Limb (tissue), 2 donors: ENCODE data around the gene MIEF2.
"Not testable (repeated sequence)": the region's sequence is repeated elsewhere in the genome, so short reads cannot be mapped to it uniquely, and the experiment has no call there.

Experiments
- DNase-seq, 2 donors: peaks; one replicate each; pipeline ENCODE4 v3.0.0-alpha.2; 2016; ENCODE audit errors: extremely low spot score in 2 of 2

Gene MIEF2, protein sequence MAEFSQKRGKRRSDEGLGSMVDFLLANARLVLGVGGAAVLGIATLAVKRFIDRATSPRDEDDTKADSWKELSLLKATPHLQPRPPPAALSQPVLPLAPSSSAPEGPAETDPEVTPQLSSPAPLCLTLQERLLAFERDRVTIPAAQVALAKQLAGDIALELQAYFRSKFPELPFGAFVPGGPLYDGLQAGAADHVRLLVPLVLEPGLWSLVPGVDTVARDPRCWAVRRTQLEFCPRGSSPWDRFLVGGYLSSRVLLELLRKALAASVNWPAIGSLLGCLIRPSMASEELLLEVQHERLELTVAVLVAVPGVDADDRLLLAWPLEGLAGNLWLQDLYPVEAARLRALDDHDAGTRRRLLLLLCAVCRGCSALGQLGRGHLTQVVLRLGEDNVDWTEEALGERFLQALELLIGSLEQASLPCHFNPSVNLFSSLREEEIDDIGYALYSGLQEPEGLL

DNA sequence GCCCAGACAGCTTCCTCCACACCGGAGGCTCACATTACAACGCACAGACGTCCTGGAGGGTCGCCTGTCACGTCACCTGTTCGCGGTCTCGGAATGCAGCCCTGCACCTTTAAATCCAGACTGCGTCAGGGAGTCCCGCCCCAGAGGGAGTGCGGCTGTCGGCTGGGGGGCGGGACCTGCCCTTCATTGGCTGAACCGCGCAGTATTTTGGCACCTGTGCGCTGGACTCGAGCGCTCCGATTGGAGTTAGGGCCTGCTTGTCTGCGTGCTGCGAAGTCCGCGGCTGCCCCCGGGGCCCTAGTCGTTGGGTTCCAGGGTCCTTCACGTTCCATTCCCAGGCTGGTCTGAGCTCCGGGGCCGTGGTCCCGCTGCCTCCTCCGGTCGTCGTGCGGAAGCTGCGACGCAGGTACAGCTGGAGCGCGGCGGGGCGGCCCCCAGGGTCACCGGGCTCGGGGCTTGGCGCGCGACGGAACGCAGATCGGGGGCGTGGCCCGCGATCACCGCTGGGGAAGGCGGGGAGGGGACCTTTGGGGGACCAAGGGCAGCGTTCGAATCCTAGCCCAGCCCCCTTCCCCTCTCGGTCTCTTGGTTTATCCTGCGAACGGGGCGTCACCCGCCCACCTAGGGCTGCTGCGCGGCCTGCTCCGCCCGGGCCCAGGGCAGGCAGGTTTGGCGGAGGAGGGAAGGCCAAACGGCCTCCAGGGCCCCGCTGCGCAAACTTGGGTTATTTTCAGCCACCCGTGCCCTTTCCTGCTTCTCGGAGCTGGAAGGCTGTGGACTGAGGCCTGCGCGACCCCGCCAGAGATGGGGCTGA lies at the start of gene MIEF2:
Gene MIEF2 (plus strand): TSS at position 331 of the 814 bp plus-strand sequence. CDS start 2,059 bp downstream, outside the sequence.
- peak; percentile 95 to 97 for DNase-seq

DNA sequence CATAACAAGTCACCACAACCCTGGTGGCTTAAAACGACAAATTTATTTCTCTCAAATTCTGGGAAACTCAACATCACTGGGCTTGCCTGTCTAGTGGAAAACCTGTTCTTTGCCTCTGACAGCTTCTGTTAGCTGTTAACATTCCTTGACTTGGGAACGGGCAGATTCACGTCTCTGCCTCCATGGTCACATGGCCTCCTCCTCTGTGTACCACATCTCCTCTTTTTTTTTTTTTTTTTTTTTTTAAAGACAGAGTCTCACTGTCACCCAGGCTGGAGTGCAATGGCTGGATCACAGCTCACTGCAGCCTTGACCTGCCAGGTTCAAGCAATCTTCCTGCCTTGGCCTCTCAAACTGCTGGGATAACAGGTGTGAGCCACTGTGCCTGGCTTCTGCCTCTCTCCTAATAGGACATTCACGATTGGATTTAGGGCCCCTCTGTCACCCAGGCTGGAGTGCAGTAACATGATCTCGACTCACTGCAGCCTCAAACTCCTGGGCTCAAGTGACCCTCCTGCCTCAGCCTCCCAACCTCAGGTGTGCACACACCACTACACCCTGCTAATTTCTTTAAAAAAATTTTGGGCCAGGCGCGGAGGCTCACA lies 46.7 kb upstream of the MIEF2 start:
- no peak for DNase-seq

- not testable (repeated sequence) for DNase-seq
Measured at GRCh38 chr17:18216906-18217305, 43.6 kb upstream of the MIEF2 start.

- peak; percentile 41 to 82 for DNase-seq
Measured at GRCh38 chr17:18217412-18218015, 42.9 kb upstream of the MIEF2 start.

GRCh38 chr17:18218756-18219415 lies 41.6 kb upstream of the MIEF2 start:
- no peak for DNase-seq

DNA sequence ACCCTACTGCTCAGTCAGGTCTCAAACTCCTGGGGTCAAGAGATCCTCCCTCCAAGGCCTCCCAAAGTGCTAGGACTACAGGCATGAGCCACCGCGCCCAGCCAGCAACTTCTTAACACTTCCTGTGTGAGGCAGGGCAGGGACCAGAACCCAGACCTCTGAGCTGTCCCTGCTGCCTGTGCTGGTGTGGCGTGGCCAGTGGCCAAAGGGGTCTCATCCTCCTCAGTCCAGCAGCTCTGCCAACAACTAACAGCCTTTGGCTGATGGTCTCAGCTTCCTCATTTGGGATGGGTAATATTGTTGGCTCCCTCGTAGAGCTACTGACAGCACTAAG lies 36.4 kb upstream of the MIEF2 start:
- DNase-seq: no peak

GRCh38 chr17:18224387-18225120 lies 35.9 kb upstream of the MIEF2 start:
- peak; percentile 36 to 58 for DNase-seq

GRCh38 chr17:18225121-18225641 lies 35.3 kb upstream of the MIEF2 start, which contains the start of gene LLGL1:
Gene LLGL1 (plus strand): TSS chr17:18225635. CDS start chr17:18225683, 48 bp downstream.
- peak; percentile 95 to 99 for DNase-seq

DNA sequence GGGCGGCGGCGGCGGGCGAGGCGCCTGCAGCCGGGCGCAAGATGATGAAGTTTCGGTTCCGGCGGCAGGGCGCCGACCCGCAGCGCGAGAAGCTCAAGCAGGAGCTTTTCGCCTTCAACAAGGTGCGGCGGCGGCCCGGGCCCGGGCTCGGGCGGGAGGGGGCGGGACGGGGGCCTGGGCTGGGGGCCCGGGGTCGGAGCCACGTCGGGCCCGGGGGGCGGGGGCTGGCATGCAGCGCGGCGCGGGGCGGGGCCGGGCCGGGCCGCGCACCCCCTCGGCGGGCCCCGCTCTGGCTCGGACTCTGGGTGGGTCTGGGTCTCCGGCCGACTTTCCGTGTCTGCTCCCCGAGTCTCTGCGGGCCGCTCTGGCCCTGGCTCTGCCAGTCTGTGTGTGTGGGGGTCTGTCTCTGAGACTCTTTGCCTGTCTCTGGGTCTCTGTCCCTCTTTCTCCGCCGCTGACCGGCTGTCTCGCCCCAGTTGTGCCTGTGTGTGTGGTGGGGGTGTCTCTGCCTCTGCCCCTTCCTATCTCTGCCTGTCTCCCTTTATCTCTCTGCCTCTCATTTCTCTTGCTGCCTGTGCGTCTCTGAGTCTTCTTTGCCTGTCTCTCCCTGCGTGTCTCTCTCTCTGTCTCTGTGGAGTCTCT lies 34.7 kb upstream of the MIEF2 start:
- DNase-seq: peak in 1 of 2 donors; percentile 85

DNA sequence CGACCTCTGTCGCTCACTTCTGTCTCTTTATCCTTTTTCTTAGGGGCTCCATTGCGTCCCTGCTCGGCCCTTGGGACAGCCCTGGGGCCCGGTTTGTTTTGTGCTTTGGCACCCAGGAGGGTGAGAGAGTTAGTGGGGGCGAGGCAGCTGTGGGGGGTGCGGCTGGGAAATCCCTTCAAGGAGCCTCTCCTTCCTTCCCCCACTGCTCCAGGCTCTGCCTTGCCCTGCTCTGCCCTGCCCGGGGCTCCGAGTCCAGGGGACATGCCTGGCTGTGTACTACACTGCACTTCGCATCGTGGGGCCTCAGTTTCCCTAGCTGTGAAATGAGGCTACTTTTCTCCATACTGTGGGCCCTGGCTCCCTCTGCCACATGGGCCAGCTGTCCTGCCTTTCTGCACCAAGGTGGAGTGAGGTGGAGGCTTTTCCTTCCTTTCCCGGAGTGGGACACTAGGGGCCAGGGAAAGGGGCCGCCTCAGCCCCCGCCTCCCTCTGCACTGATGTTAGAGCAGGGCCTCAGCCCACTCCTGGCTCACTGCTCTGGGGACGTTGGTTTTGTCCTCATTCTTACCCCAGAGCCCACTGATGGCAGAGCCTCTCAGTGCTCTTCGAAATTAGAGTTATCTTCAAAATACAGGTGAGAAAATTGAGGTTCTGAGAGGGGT lies 34.0 kb upstream of the MIEF2 start:
- no peak for DNase-seq

DNA sequence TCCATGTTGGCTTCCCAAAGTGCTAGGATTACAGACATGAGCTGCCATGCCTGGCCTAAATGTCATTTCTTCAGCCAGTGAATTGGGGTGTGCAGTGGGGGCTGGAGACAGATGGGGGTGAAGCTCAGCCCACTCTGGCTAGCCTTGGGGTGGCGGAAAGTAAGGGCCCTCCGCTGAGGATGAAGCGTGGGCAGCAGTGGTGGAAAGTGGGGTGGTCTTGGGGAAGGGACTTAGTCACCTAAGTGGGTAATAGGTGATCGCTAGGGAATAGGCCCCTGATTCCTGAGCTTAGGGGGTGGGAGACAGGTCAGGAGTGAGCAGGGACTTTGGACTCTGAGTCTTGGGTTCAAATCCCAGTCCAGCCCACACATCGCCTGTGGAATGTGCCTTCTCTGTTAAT lies 32.8 kb upstream of the MIEF2 start:
- no peak for DNase-seq

GRCh38 chr17:18228176-18228682 lies 32.2 kb upstream of the MIEF2 start:
- DNase-seq: no peak

DNA sequence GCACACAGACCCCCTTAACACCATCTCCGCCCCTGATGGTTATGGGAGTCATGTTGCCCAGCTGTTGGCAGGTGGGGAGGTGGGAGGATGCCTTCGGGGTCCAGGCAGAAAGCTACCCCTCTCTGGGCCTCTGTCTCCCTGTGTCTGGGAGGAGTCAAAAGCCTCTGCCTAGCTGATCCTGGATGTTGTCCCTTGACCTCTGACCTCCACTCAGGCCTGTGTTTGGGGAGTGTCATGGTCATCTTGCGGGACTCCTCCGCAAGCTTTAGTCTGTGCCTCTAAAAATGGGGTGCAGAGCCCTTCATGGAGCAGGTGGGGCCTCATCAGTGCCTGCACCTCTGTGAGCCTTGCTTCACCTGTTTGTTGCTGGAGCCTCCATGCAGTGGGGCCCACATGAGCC lies 31.2 kb upstream of the MIEF2 start:
- peak in 1 of 2 donors; percentile 22 for DNase-seq

DNA sequence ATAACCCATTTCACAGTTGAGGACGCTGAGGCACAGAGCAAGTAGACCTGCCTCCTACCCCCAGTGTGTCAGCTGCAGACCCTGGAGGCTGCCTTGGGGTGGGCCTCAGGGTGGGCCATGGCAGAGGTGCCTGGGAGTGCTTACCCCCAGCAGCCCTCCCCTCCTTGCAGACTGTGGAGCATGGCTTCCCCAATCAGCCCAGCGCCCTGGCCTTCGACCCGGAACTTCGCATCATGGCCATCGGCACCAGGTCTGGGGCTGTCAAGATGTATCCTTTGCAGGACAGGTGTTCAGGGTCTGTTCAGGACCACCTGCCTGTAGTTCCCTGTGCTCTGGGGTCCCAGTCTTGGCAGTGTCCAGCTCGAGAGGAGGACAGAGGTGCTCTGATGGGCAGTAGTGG lies 30.7 kb upstream of the MIEF2 start:
- no peak for DNase-seq

GRCh38 chr17:18230288-18231141 lies 29.9 kb upstream of the MIEF2 start:
- DNase-seq: no peak

DNA sequence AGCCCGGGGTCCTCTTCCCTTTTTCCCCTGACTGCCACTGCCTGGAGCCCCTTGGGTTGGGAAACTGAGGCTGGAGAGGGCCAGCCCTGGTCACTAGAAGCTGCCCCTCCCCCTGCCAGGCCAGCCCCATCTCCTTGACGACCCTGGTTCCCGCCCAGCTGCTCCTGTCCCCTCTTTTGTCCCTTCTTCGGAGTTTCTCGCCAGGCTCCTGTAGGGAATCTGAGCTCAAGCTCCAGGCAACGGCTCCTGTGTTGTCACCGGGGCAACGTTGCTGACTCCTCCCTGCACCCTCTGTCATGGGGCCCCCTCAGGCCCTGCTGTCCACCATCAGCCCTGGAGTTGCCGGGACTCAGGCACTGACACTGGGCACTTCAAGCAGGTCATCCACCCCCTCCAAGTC lies 29.3 kb upstream of the MIEF2 start:
- no peak for DNase-seq

- no peak for DNase-seq
Measured at GRCh38 chr17:18233803-18234518, 26.5 kb upstream of the MIEF2 start.
